HG03066 (cell line): ENCODE results near the gene ZFP1.

Source experiments
- ATAC-seq: cut with Tn5 transposase; IDR thresholded peaks from one replicate; pipeline ENCODE4 v1.9.1; 2021; ENCODE audit warnings: low read depth; ENCODE audit not compliant: unreplicated experiment

Gene ZFP1

GRCh38 chr16:75219838-75220237 lies 71.5 kb downstream of the ZFP1 start:
- peak; percentile 52 for ATAC-seq
